ENCODE measurements around the gene PCNT.
"Not testable (repeated sequence)": the region's sequence is repeated elsewhere in the genome, so short reads cannot be mapped to it uniquely, and the experiment has no call there.

The PCNT gene

GRCh38 chr21:46388896-46389295, 64.9 kb downstream of the PCNT start:
- no peak for DNase-seq

- DNase-seq, result no peak
Observed at GRCh38 chr21:46390603-46391545, 66.9 kb downstream of the PCNT start.

- no peak for DNase-seq
Observed at GRCh38 chr21:46391773-46392172, 67.8 kb downstream of the PCNT start.

GRCh38 chr21:46392921-46393320, 69.0 kb downstream of the PCNT start:
- DNase-seq, result no peak

- peak; percentile 30 for DNase-seq
Observed at GRCh38 chr21:46393451-46393940, 69.5 kb downstream of the PCNT start.

- no peak for DNase-seq
Observed at GRCh38 chr21:46393941-46394594, 70.1 kb downstream of the PCNT start.

- DNase-seq, result no peak
Observed at GRCh38 chr21:46394595-46395104, 70.7 kb downstream of the PCNT start.

- DNase-seq, result no peak
Observed at GRCh38 chr21:46397211-46397905, 73.4 kb downstream of the PCNT start.

- no peak for DNase-seq
Observed at GRCh38 chr21:46397993-46398392, 74.0 kb downstream of the PCNT start.

- DNase-seq, result no peak
Observed at GRCh38 chr21:46399129-46399528, 75.2 kb downstream of the PCNT start.

- DNase-seq, result no peak
Observed at GRCh38 chr21:46399686-46400085, 75.7 kb downstream of the PCNT start.

- DNase-seq, result no peak
Observed at GRCh38 chr21:46401186-46401910, 77.4 kb downstream of the PCNT start.

GRCh38 chr21:46402421-46402820, 78.5 kb downstream of the PCNT start:
- no peak for DNase-seq

GRCh38 chr21:46403234-46403811, 79.4 kb downstream of the PCNT start:
- not testable (repeated sequence) for DNase-seq

GRCh38 chr21:46404306-46404705, 80.3 kb downstream of the PCNT start:
- no peak for DNase-seq

GRCh38 chr21:46406001-46406400, 82.0 kb downstream of the PCNT start:
- DNase-seq, result no peak

- no peak for DNase-seq
Observed at GRCh38 chr21:46409641-46410406, 85.9 kb downstream of the PCNT start.

GRCh38 chr21:46410516-46410915, 86.6 kb downstream of the PCNT start:
- DNase-seq, result no peak

- no peak for DNase-seq
Observed at GRCh38 chr21:46411236-46411635, 87.3 kb downstream of the PCNT start.

- no peak for DNase-seq
Observed at GRCh38 chr21:46411691-46412090, 87.7 kb downstream of the PCNT start.
